ENCODE data around the gene PCDHGB3. TPM values are rescaled to one million over a fixed set of nuclear protein-coding genes. Genes with fewer than 3 reads are reported as not detected.
A peak's percentile ranks its signal among the peaks of the same experiment; 100 is the strongest.
"Not testable (repeated sequence)": the region's sequence is repeated elsewhere in the genome, so short reads cannot be mapped to it uniquely, and the experiment has no call there.

The PCDHGB3 gene
- total RNA-seq, 1 experiment from 2014 or later: 1.1 TPM

DNA sequence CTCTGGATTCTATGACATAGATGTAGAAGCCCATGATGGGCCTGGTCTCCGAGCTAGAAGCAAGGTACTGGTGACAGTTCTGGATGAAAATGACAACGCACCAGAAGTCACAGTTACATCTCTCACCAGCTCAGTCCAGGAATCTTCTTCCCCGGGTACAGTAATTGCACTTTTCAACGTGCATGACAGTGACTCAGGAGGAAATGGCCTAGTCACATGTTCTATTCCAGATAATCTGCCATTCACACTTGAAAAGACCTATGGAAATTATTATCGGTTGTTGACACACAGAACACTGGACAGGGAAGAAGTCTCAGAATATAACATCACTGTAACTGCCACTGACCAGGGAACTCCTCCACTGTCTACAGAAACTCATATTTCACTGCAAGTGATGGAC, 13.9 kb upstream of the PCDHGB3 start:
- no peak for DNase-seq (ENCODE audit: extremely low read depth, low read depth)

DNA sequence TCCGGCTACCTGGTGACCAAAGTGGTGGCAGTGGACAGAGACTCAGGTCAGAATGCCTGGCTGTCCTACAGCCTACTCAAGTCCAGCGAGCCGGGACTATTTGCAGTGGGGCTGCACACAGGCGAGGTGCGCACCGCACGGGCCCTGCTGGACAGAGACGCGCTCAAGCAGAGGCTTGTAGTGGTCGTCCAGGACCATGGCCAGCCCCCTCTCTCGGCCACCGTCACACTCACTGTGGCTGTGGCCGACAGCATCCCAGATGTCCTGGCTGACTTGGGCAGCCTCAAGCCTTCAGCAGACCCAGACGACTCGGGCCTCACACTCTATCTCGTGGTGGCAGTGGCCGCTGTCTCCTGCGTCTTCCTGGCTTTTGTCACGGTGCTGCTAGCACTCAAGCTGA, 13.1 kb upstream of the PCDHGB3 start:
- DNase-seq (ENCODE audit: extremely low read depth, low read depth): no peak

DNA sequence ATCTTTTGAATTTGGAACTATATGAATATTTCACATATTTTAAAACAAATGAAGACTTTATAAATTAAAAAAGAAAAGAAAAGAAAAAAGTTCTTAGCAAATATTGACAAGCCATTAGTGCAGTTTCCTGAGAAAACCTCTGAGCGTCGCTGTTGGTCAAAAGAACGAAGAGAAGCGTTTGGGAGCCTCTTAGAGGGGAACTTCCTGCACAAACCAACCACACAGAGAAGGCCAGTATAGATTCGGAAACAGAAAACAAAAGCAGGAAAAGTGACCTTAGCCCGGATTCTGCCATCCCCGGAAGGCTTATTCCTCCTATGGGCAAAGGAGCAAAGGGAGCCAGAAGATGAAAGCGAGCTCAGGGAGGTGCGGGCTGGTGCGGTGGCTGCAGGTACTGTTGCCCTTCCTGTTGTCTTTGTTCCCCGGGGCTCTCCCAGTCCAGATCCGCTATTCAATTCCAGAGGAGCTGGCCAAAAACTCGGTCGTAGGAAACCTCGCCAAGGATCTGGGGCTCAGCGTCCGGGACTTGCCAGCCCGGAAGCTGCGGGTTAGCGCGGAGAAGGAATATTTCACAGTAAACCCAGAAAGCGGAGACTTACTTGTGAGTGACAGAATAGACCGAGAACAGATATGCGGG, 10.1 kb upstream of the PCDHGB3 start, which contains the start of gene PCDHGB2:
Gene PCDHGB2 (plus strand): TSS at position 205 of the 637 bp plus-strand sequence. CDS start 142 bp downstream, at position 347.
- peak; percentile 56 for DNase-seq (ENCODE audit: extremely low read depth, low read depth)

DNA sequence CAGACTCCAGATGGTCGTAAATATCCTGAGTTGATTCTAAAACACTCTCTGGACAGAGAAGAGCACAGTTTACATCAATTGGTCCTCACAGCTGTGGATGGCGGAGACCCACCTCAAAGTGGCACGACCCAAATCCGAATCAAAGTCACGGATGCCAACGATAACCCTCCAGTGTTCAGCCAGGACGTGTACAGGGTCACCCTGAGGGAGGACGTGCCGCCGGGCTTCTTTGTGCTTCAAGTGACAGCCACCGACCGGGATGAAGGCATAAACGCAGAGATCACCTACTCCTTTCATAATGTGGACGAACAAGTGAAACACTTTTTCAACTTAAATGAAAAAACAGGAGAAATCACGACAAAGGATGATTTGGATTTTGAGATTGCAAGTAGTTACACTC, 9.4 kb upstream of the PCDHGB3 start:
- no peak for DNase-seq (ENCODE audit: extremely low read depth, low read depth)

DNA sequence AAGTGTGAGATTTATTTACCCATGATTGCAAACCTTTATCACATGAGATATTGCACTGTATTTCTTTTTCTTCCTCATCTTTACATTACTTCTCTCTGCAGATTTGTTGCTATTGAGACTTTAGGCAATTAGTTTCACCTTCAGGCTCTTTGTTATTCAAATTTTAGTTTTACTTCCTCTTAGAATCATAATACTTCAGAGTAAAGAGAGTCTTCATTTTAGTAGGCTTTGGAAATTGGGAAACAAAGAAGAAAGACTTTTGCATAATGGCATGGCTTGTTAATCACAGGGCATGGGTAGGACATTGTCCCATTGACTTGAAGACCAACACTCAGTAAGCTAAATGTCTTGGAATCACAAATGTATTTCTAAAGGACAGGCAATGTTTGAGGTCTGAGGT, 7.3 kb upstream of the PCDHGB3 start:
- no peak for DNase-seq (ENCODE audit: extremely low read depth, low read depth)

DNA sequence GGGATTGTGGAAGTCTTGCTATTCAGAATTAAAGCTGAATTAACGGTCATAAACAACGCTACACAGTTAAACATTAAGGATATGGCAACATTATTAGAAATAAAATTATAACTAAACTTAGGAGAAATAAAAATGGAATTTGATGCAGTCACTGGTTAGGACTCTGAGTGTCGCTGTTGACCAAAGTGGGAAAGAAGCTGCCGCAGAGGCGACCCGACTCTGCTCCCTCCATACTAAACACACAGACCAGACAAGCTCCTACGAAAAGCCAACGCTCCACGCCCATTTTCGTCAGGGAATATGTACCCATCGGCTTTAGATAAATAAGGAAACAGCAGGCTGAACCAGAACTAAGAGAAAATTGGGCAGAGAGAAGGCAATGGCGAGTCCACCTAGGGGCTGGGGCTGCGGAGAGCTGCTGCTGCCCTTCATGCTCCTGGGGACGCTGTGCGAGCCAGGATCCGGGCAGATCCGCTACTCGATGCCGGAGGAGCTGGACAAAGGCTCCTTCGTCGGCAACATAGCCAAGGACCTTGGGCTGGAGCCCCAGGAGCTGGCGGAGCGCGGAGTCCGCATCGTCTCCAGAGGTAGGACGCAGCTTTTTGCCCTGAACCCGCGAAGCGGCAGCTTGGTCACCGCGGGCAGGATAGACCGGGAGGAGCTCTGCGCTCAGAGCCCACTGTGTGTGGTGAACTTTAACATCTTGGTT, 5.9 kb upstream of the PCDHGB3 start, which contains the start of gene PCDHGA5:
Gene PCDHGA5 (plus strand): TSS at position 211 of the 709 bp plus-strand sequence. CDS start 169 bp downstream, at position 380.
- no peak for DNase-seq (ENCODE audit: extremely low read depth, low read depth)

DNA sequence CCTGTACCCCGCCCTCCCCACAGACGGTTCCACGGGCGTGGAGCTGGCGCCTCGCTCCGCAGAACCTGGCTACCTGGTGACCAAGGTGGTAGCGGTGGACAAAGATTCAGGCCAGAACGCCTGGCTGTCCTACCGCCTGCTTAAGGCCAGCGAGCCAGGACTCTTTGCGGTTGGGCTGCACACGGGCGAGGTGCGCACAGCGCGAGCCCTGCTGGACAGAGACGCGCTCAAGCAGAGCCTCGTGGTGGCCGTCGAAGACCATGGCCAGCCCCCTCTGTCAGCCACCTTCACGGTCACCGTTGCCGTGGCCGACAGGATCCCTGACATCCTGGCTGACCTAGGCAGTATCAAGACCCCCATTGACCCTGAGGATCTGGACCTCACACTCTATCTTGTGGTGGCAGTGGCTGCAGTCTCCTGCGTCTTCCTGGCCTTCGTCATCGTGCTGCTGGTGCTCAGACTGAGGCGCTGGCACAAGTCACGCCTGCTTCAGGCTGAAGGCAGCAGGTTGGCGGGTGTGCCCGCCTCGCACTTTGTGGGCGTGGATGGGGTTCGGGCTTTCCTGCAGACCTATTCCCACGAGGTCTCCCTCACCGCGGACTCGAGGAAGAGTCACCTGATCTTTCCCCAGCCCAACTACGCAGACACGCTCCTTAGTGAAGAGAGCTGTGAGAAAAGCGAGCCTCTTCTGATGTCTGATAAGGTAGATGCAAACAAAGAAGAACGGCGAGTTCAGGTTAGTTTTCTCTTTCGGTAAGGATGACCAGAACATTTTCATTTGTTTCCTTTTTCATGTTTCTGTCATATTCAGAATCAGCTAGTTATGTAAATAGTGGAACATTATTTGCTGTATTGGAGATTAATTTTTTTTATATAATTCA, 3.8 kb upstream of the PCDHGB3 start:
- no peak for DNase-seq (ENCODE audit: extremely low read depth, low read depth)

DNA sequence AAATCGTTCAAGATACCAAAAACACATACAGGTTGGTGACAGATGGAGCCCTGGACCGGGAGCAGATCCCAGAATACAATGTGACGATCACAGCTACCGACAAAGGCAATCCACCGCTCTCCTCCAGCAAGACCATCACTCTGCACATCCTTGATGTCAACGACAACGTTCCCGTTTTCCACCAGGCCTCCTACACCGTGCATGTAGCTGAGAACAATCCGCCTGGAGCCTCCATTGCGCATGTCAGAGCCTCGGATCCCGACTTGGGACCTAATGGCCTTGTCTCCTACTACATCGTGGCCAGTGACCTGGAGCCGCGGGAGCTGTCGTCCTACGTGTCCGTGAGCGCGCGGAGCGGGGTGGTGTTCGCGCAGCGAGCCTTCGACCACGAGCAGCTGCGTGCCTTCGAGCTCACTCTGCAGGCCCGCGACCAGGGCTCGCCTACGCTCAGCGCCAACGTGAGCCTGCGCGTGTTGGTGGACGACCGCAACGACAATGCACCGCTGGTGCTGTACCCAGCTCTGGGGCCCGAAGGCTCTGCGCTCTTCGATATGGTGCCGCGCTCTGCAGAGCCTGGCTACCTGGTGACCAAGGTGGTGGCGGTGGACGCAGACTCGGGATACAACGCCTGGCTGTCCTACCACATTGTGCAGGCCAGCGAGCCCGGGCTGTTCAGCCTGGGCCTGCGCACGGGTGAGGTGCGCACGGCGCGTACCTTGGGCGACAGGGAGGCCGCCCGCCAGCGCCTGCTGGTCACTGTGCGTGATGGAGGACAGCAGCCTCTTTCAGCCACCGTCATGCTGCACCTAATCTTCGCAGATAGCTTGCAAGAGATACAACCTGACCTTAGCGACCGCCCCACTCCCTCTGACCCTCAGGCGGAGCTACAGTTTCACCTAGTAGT, 1.8 kb downstream of the PCDHGB3 start:
- no peak for DNase-seq (ENCODE audit: extremely low read depth, low read depth)

DNA sequence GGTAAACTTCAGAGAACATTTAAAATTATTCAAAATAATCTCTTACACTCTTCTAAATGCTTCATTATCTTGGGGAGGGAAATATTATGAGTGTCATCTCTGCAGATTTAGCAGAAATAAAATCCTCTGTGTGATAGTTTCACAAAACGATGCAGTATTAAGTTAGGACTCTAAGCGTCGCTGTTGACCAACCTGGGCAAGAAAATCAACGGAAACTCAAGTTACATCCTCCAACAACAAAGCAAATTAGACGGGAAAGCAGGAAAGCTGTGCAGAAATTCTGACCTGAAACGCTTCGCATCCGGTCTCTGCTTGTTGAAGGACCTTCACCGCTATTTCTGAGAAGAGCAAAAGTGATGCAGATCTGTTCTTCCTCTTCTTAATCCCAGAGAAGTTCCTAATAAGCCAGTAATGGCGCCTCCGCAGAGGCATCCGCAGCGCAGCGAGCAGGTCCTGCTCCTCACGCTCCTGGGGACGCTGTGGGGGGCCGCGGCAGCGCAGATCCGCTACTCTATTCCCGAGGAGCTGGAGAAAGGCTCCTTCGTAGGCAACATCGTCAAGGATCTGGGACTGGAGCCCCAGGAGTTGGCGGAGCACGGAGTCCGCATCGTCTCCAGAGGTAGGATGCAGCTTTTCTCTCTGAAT, 3.8 kb downstream of the PCDHGB3 start, which contains the start of gene PCDHGA6:
Gene PCDHGA6 (plus strand): TSS at position 219 of the 645 bp plus-strand sequence. CDS start 193 bp downstream, at position 412.
- DNase-seq (ENCODE audit: extremely low read depth, low read depth): no peak

DNA sequence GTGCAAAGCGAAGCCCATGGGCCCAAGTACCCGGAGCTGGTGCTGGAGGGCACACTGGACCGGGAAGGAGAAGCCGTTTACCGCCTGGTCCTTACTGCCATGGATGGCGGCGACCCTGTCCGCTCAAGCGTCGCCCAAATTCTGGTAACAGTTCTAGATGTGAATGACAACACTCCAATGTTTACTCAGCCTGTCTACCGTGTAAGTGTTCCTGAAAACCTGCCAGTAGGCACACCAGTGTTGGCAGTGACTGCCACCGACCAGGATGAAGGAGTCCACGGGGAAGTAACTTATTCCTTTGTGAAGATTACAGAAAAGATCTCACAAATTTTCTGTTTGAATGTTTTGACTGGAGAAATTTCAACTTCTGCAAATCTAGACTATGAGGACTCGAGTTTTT, 4.6 kb downstream of the PCDHGB3 start:
- DNase-seq (ENCODE audit: extremely low read depth, low read depth): no peak

DNA sequence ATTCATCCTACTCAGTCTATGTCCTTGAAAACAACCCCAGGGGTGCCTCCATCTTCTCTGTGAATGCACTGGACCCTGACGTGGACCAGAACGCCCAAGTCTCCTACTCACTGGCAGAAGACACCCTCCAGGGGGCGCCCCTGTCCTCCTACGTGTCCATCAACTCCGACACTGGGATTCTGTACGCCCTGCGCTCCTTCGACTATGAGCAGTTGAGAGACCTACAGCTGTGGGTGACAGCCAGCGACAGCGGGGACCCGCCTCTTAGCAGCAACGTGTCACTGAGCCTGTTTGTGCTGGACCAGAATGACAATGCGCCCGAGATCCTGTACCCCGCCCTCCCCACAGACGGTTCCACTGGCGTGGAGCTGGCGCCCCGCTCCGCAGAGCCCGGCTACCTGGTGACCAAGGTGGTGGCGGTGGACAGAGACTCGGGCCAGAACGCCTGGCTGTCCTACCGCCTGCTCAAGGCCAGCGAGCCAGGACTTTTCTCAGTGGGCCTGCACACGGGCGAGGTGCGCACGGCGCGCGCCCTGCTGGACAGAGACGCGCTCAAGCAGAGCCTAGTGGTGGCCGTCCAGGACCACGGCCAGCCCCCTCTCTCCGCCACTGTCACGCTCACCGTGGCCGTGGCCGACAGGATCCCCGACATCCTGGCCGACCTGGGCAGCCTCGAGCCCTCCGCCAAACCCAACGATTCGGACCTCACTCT, 5.6 kb downstream of the PCDHGB3 start:
- not testable (repeated sequence) for DNase-seq (ENCODE audit: extremely low read depth, low read depth)

DNA sequence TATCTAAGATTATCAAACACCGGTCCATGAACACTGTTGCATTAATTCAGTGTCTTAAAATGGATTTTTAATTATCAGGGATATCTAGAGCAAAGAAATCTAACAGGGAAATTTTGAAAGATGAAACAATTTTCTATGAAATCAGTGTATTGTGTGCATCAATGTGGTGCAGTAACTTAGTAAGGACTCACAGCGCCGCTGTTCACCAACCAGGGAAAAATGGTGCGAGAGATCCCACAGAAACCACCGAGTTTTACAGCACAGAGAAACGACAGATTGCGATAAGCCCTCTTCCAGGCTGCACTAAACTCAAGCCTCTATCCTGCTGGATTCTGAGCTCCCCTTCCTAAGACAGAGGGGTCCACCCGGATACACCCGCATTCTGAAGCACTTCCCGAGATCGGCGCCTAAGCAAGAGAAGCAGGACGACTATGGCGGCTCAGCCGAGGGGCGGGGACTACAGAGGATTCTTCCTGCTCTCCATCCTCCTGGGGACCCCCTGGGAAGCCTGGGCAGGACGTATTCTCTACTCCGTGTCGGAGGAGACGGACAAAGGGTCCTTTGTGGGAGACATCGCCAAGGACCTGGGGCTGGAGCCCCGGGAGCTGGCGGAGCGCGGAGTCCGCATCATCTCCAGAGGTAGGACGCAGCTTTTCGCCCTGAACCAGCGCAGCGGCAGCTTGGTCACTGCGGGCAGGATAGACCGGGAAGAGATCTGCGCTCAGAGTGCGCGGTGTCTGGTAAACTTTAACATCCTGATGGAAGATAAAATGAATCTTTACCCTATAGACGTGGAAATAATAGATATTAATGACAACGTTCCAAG, 12.6 kb downstream of the PCDHGB3 start, which contains the start of gene PCDHGA7:
Gene PCDHGA7 (plus strand): TSS at position 274 of the 826 bp plus-strand sequence. CDS start 158 bp downstream, at position 432.
- DNase-seq (ENCODE audit: extremely low read depth, low read depth): no peak

DNA sequence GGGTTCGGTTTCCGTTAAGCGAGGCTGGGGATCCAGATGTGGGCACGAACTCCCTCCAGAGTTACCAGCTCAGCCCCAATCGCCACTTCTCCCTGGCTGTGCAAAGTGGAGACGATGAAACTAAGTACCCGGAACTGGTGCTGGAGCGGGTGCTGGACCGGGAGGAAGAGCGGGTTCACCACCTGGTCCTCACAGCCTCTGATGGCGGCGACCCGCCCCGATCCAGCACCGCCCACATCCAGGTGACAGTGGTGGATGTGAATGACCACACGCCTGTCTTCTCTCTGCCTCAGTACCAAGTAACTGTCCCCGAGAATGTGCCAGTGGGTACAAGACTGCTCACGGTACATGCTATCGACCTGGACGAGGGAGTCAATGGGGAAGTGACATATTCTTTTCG, 13.3 kb downstream of the PCDHGB3 start:
- no peak for DNase-seq (ENCODE audit: extremely low read depth, low read depth)

DNA sequence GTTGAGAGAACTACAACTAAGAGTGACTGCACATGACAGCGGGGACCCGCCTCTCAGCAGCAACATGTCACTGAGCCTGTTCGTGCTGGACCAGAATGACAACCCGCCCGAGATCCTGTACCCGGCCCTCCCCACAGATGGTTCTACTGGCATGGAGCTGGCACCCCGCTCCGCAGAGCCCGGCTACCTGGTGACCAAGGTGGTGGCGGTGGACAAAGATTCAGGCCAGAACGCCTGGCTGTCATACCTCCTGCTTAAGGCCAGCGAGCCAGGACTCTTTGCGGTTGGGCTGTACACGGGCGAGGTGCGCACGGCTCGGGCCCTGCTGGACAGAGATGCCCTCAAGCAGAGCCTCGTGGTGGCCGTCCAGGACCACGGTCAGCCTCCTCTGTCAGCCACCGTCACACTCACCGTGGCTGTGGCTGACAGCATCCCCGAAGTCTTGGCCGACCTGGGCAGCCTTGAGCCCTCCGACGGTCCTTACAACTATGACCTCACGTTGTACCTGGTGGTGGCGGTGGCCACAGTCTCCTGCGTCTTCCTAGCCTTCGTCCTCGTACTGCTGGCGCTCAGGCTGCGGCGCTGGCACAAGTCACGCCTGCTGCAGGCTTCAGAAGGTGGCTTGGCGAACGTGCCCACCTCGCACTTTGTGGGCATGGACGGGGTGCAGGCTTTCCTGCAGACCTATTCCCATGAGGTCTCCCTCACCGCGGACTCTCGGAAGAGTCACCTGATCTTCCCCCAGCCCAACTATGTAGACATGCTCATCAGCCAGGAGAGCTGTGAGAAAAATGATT, 14.6 kb downstream of the PCDHGB3 start:
- DNase-seq (ENCODE audit: extremely low read depth, low read depth): no peak

DNA sequence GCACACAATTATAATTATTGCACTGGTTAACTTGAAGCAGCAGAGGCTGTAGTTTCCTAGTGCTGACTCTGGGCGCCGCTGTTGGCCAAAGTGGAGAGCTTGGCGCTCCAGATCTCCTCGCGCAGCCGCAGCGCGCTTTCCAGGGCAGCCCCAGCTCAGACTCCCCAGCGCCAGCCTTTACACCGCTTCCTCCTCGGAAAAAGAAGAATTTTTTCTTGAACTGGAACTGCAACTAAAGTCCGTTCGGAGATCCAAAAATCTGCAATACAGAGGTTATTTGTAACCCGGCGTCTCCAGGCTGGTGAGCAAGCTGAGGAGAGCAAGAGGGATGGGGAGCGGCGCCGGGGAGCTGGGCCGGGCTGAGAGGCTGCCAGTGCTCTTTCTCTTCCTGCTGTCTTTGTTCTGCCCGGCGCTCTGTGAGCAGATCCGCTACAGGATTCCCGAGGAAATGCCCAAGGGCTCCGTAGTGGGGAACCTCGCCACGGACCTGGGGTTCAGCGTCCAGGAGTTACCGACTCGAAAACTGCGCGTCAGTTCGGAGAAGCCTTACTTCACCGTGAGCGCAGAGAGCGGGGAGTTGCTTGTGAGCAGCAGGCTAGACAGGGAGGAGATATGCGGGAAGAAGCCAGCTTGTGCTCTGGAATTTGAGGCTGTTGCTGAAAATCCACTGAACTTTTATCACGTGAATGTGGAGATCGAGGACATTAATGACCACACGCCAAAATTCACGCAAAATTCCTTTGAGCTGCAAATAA, 17.7 kb downstream of the PCDHGB3 start, which contains the start of gene PCDHGB4:
Gene PCDHGB4 (plus strand): TSS at position 142 of the 755 bp plus-strand sequence. CDS start 187 bp downstream, at position 329.
- DNase-seq (ENCODE audit: extremely low read depth, low read depth): peak; percentile 36

DNA sequence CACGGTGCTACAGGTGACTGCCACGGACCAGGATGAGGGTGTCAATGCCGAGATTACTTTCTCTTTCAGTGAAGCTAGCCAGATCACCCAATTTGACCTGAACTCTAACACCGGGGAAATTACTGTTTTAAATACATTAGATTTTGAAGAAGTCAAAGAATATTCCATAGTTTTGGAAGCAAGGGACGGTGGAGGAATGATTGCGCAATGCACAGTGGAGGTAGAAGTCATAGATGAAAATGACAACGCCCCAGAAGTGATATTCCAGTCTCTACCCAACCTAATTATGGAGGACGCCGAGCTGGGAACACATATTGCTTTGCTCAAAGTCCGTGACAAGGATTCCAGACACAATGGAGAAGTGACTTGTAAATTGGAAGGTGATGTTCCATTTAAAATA, 18.6 kb downstream of the PCDHGB3 start:
- no peak for DNase-seq (ENCODE audit: extremely low read depth, low read depth)
